Bronchial epithelial cell (primary cell): ENCODE data around the gene KCNK10. TPM values are rescaled to one million over a fixed set of nuclear protein-coding genes. Genes with fewer than 3 reads are reported as not detected.

Experiments used
- DNase-seq: peaks from one replicate; pipeline ENCODE4 v3.0.0-alpha.2; 2010; ENCODE audit warnings: low read depth
- FAIRE-seq: peaks from 2 replicates; lab custom pipeline; 2011; peaks lifted over from hg19 to GRCh38; lab: Jason Lieb, UNC
- H3K27me3 ChIP-seq: 2 replicates; pipeline ENCODE4 v1.5.1; 2011; ENCODE audit warnings: low read length; ENCODE audit not compliant: control insufficient read depth, insufficient read depth
- H3K36me3 ChIP-seq: 2 replicates; pipeline ENCODE4 v1.5.1; 2011; ENCODE audit warnings: low read length; ENCODE audit not compliant: control insufficient read depth, insufficient read depth
- H3K4me3 ChIP-seq: 2 replicates; pipeline ENCODE4 v1.5.1; 2011; ENCODE audit warnings: mild to moderate bottlenecking, low read depth, low read length, control low read depth
- total RNA-seq: library from RNA; depleted of rRNA; stranded (reverse); fragments of >200 nt; gene quantifications from 2 replicates; pipeline ENCODE4 v1.2.1, GENCODE V29; 2014
- TF ChIP-seq, protein P1 (sequence below): IDR thresholded peaks from 2 replicates; pipeline ENCODE4 v1.5.1; 2011; ENCODE audit warnings: mild to moderate bottlenecking, moderate library complexity, low read length, control low read depth, inconsistent platforms; ENCODE audit not compliant: insufficient read depth, severe bottlenecking

Gene KCNK10
- total RNA-seq, 1 donor from 2014 or later = not detected

DNA sequence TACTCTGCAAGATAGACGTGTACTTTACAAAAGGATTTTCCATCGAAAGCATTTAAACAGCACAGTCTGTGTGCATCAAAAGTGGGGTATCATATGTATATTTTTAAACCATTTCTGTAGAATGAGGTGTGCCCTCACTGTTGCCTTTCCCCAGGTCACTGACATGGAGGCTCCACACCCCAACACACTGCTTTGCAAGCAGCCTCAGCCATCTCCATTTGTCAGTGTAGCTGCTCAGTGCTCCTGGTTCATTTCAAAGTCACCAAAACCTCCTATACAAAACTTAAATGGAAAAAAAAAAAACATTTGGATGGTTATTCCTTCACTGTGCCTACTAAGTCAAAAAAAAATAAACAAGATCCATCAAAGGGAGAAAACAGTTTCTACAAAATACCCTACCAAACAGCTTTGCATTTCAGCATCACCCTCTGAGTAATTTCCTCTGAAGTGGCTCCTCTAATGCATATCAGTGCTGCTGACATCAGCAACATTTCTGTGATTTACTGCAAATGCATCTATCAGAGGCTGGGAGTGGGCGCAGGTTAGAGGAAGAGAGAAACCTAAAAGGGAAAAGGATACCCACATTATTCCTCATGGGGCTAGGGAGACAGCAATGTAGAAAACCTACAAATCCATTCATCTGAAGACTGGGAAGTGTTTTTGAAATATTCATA, 46.0 kb downstream of the KCNK10 start:
- no peaks in the 10 kb centered on the region for H3K36me3 ChIP-seq
- no peak overlapping the region for H3K4me3 ChIP-seq
- peak; percentile 16 for DNase-seq
- H3K27me3 ChIP-seq = no peaks in the 10 kb centered on the region
- no peak for FAIRE-seq
- TF ChIP-seq, protein P1, sequence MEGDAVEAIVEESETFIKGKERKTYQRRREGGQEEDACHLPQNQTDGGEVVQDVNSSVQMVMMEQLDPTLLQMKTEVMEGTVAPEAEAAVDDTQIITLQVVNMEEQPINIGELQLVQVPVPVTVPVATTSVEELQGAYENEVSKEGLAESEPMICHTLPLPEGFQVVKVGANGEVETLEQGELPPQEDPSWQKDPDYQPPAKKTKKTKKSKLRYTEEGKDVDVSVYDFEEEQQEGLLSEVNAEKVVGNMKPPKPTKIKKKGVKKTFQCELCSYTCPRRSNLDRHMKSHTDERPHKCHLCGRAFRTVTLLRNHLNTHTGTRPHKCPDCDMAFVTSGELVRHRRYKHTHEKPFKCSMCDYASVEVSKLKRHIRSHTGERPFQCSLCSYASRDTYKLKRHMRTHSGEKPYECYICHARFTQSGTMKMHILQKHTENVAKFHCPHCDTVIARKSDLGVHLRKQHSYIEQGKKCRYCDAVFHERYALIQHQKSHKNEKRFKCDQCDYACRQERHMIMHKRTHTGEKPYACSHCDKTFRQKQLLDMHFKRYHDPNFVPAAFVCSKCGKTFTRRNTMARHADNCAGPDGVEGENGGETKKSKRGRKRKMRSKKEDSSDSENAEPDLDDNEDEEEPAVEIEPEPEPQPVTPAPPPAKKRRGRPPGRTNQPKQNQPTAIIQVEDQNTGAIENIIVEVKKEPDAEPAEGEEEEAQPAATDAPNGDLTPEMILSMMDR = no peak

- no peak for DNase-seq
- Histone ChIP-seq H3K27me3 (no peaks in the 10 kb centered on the region), H3K4me3 (no peak overlapping the region), H3K36me3 (no peaks in the 10 kb centered on the region)
- peak; percentile 75 for FAIRE-seq
- TF ChIP-seq, protein P1 = no peak
These were observed 50.4 kb downstream of the KCNK10 start for GRCh38 chr14:88272390-88273269.

- Histone ChIP-seq H3K27me3 (no peaks in the 10 kb centered on the region), H3K4me3 (no peak overlapping the region), H3K36me3 (no peaks in the 10 kb centered on the region)
- TF ChIP-seq, protein P1 = no peak
- FAIRE-seq = no peak
- no peak for DNase-seq
These were observed 51.9 kb downstream of the KCNK10 start for GRCh38 chr14:88271205-88271604.

- Histone ChIP-seq H3K27me3 (no peaks in the 10 kb centered on the region), H3K36me3 (no peaks in the 10 kb centered on the region), H3K4me3 (no peak overlapping the region)
- DNase-seq (no peak), FAIRE-seq (no peak)
- TF ChIP-seq, protein P1 = no peak
These were observed 52.3 kb downstream of the KCNK10 start for GRCh38 chr14:88270776-88271175.

DNA sequence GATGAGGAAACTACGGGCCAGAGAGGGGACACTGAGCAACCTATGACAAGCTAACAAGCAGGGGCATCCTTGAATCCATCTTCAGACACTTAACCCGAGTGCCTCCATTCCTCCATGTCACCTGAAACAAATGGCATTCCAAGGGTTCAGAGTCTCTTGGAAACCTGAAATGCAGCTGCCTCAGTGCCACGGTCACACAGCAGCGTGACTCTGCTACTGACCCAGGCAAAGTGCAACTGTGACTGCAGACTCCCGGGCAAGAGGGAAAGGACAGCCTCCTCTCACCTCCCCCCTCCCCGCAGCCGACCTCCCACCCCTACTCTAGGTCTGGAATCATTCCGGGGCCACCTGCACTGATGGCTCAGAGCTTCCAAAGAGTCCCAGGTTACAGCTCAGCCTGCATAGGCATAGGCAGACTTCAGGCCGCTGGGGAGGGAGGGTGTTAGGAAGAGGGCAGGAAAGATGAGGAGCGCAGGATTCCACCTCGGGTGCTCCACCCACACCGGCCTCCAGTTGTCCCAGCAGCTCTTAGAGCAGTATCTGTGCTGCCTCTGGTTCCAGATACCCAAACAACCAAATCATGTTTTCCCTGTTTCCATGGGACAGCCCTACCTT, 53.2 kb downstream of the KCNK10 start:
- Histone ChIP-seq H3K4me3 (no peak overlapping the region), H3K36me3 (no peaks in the 10 kb centered on the region), H3K27me3 (no peaks in the 10 kb centered on the region)
- FAIRE-seq (no peak), DNase-seq (no peak)
- TF ChIP-seq, protein P1 = no peak
